HG03103 (cell line): Measurements from ENCODE around the gene SLC19A1.
A peak's percentile ranks its signal among the peaks of the same experiment; 100 is the strongest.

Experiments used
- ATAC-seq: cut with Tn5 transposase; IDR thresholded peaks from one replicate; pipeline ENCODE4 v1.9.1; 2021; ENCODE audit warnings: low read depth; ENCODE audit not compliant: unreplicated experiment

Gene SLC19A1

DNA sequence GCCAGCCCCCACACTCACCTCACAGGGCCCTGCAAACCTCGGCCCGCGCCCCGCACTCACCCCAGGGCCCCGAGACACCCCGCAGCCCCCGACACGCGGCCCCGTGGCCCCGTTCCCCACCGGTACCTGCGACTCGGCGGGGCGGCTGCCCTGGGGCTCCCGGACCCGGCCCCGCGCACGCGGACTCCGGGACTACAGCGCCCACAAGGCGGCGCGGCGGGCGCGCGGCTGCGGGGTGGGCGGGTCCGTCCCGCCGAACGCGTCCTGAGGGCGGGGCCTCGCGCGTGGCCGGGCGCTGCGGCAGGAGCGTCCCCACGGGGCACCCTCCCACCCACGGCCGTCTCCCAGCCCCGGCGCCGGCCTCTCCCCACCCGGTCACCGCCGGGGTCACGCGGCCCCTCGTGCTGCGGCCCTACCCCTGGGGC is at the start of gene SLC19A1:
Gene SLC19A1 (minus strand): TSS at position 199 of the 425 bp plus-strand sequence. CDS start 4,481 bp downstream, outside the sequence.
- peak; percentile 53 for ATAC-seq

DNA sequence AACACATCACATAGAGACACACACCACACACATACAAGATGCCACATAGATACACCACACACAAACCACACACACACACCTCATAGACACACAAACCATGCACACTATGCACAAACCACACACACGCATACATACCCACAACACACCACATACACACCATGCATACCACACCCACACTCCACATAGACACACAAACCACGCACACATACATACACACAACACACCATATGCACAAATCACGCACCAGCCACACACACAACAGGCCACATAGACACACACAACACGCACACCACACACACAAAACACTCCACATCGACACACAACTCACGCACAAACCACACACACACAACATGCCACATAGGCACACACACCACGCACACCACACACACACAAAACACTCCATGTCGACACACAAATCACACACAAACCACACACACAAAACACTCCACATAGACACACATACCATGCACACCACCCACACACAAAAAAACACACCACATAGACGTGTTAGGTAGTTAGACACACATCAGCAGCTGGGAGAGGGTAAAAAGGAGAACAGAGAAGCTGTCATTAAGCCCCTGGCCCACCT is 49.5 kb upstream of the SLC19A1 start:
- ATAC-seq, result no peak

DNA sequence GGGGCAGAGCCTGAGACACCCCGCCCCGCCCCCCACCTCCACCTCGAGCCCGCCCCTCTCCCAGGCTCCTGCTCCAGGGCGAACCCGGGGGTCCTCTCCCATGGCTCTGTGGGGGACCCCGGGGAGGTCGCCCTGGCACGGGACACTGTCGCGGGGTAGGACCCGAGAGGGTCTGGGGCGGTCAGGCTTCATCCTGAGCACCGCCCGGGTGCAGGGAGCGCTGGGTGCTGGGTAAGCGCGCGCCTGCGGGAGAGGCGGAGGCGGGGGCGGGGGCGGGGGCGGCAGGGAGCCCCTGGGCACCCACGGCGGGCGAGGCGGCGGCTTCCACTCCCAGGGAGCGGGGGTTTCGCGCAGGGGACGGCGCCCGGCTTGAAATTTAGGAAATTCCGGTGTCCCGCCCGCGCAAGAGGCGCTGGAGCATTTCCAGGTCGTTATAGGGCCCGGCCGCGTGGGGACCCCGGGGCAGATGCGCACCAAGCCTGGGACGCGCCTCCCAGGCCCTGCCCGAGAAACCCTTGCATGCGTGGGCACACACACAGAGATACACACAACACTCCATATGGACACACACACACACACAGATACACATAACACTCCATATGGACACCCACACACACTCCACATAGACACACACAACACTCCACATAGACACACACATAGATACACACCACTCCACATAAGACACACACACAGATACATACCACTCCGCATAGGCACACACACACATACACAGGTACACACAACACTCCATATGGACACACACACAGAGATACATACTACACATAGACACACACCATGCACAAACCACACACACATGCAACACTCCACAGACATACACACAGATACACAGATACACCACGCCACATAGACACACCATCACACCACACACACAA is 48.7 kb upstream of the SLC19A1 start:
- peak; percentile 28 for ATAC-seq

DNA sequence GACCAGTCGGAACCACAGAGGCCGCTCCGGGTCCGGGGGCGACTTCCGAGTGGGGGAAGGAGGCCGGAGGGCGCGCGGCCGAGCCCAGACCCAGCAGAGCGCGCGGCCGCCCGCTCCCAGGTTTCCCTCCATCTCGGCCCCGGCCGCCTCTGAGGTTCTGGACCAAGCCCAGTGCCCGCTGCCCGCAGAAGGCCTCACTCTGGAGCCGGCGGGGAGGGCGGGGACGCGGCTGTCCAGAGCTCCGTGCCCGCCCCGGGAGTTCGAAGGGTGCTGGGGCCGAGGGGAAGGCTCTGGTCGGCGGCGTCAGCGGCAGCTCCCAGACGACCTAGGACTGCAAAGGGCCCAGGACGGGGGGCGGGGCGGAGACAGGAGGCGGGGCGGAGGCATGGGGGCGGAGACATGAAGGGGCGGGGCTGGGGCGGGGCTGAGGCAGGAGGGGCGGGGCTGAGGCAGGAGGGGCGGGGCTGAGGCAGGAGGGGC is 48.0 kb upstream of the SLC19A1 start:
- peak; percentile 45 for ATAC-seq

DNA sequence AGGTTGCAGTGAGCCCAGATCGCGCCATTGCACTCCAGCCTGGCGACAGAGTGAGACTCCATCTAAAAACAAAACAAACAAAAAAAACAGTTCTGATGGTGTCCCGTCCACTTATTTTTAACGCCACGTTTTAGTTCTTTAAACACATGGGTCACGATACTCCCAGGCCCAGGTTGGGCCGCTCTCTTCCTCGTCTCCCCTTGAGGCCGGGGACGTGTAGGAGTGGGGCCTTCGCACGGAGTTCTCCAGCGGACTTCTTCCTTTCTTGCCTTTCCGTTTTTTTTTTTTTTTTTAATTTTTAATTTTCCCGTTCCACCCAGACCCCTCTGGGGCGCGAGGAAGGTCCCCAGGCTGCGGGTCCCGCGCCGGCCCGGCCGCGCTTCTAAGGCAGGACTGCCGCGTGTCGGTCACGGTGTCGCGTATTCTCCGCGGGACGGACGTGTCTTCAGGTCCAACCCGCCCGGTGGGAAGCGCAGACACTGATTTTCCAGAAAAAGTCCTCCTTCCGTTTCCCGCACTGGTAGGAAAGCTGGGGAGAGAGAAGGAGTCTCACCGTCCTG is 47.5 kb upstream of the SLC19A1 start:
- no peak for ATAC-seq

DNA sequence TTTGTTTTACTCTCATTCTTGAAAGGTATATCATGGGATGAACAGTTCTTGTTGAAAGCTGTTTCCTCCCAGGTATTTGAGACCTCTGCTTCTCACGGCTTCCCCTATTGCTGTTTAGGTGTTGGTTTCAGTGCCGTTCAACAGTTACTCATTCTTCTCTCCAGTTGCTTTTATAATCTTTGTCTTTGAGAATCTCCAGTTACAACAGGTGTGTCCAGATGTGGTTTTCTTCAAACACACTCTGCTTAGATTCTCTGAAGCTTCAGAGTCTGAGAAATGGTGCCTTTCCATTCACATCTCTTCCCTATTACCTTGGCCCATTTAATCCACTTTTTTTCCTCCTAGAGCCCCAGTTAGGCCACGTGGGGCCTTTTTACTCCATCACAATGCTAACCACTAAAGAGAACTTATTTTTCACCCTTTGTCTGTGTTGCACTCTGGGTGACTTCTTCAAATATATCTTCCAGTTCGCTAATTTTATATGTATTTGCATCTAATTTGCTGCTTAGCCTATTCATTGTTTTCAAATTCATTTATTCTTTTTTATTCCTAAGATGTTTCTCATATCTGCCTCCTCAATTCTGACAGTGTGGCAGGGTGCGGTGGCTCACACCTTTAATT is 46.7 kb upstream of the SLC19A1 start:
- ATAC-seq, result no peak

DNA sequence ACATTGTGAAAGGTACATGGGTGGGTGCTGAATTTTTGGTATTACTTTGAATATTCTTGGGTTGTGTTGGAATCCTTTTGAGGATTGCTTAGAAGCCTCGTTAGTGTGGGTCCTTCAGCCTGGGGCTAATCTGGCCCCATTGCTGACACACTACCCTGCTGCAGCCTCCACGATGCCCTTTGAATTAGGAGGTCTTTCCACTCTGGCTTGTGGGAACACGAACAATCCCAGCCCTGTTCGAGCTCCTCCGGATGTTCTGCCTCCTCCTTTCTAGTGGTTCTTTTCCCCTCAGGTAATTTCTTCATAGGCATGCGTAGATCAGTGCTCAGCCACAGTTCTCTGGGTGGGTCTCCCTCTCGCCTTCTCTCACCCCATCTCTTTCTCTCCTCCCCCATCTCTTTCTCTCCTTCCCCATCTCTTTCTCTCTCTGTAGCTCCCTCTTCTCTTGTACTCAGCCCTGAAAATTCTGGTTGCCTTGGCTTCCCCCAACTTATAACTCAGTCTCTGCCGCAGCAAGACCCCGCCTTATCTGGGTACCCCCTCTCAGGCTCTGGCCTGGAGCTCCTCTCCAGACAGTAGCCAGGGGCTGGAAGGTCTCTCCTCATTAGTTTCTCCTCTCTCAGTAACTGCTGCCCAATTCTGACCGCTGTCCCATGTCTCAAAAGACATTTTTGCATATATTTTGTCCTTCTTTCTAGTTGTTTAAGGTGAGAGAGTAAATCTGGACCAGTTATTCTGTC is 46.0 kb upstream of the SLC19A1 start:
- no peak for ATAC-seq

DNA sequence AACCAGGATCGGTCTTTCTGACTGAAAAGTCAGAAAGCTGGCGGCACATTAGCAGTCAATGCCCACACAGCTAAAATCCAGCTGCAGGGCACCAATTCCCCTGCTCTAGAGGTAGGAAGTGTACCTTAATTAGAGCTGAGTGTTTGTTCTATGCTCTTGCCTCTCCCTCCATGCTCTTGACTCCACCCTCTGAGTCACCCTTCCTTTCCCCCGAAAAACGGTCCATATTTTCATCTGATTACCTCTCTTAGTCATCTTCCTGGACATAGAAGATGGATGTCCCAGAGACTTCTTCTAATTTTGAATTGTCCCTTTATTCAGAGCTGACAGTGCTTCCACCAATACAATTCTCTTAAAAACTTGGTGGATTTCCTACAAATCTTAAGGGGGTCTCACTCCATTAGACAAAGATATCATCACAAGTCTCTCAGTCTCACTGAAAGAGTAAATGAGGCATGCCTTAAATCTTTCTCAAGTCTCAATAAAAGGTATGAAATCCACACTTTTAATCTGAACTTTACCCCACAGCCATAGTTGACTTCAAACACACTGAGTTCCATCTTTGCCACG is 44.1 kb upstream of the SLC19A1 start:
- no peak for ATAC-seq

DNA sequence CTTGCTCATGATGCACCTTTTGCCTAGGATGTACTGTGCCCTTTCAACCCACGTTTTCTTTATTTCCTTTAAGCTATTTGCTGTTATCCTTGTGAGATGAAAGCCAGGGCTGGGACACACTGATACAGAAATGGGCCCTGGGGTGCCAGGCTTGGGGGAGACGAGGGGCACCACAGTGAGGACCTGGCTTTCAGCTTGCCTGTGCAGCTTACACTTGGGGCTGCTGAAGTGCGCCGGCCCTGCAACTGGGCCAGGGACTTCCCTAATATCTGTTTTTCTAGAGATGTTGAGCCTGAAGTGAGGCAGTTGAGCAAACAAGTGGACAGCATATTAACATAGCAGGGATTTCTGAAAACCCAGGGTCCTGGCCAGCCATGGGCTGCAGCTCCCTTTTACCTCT is 42.5 kb upstream of the SLC19A1 start:
- ATAC-seq, result no peak

DNA sequence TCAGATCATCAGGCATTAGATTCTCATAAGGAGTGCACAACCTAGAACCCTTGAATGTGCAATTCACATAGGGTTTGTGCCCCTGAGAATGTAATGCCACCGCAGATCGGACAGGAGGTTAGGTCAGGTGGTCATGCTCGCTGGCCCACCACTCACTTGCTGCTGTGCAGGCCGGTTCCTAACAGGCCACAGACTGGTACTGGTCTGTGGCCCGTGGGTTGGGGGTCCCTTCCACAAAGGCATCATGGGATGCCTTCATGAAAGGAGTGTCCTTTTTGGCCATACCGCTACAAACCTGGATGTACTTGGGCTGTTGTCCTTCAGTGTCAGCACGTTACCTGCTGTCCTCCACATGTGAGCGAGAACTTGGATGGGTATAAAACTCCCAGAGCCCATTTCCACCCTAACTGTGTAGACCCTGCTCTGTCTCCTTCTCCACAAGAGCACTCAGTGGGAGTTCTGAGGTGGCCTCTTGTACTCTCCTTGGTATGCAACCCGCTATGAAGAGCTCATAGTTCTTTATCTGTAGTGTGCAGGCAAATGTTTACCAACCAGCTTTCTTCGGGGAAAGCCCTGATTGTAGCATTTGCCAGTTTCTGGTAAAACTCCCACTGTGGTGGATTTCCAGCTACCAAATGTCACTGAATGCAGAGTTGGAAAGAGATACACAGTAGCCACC is 41.7 kb upstream of the SLC19A1 start:
- ATAC-seq, result no peak

DNA sequence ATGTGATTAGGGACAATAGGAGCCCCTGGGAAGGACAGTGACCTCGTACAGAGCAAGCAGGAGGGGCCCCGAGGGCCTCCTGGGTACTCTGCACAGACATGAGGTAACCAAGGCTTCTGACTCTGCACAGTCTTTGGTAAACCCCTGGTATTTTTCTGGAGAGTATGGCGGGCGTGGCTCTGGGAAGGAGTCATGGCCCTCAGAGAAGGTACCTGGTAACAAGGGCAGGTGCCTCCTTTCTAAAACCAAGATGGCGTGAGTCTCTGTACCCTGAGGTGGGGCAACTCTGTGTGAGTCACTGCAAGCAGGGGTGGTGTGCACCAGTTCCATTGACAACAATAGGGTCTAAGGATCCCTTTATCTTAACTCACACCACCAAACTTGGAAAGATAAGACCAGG is 39.9 kb upstream of the SLC19A1 start:
- no peak for ATAC-seq

DNA sequence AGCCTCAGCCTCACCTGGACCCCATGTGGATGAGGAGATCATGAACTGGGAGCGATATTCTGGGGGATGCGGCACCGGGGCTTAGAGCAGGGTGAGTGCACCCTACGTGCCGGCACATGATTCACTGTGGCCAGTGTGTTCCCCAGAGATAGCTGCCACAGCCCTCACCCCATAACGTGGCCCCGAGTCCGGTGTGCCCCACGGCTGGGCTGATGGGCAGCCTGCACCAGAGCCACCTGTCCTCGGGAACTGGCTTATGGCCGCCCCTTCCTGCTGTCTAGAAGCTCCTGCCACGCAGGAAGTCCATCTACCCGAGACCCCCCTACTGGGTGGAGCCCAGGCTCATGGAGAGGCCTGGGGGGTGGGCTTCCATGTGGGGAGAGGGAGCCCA is 39.1 kb upstream of the SLC19A1 start:
- no peak for ATAC-seq

DNA sequence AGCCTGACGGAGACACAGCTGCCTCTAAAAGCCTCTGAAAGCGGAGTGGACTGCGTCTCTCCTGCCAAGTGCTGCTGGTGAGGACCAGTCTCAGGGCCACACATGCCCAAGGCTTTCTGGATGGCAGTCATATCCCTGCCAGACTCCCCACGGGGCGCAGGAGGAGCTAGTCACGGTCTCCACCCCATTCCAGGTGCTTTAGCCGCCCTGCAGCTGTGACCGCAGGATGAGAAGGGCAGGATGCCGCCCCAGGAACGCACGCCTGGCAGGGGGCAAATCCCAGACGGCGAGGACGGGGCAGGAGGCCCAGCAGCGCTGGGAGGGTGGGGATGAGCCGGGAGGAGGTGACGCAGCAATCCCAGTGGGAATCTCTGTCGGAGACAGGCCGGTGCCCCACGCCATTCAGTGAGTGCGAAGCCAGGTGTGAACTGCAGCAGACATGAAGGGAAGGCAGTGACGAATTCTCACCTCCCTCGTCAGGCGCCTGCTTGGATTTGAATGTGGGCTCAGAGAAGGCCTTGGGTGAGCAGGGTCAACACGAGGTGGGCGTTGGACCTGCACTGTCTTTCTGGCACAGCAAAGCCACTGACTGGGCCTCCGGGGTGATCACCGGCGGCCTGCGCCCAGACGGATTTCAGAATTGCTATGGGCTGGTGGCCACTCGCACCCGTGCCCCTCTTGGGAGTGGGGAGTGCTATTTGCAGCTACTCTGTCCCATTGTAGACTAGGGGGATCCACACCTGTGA is 38.5 kb upstream of the SLC19A1 start:
- no peak for ATAC-seq

DNA sequence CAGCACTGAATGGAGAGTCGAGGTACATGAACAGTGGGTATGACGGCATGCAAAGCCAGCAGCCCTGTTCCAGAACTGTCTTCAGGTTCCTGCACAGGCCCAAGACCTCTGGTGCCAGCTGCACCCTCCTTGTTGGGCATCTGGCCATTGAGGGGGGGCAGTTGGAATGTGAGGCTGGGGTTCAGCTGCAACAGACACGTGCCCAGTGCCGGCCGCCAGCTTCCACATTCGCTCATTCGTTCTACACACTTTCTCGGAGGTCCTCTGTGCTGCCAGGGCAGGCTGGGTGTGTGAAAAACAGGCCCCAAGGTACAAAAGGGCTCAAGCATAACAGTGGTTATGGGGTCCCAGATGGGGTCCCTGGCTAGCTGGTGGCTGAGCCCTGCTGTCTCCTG is 37.9 kb upstream of the SLC19A1 start:
- no peak for ATAC-seq

DNA sequence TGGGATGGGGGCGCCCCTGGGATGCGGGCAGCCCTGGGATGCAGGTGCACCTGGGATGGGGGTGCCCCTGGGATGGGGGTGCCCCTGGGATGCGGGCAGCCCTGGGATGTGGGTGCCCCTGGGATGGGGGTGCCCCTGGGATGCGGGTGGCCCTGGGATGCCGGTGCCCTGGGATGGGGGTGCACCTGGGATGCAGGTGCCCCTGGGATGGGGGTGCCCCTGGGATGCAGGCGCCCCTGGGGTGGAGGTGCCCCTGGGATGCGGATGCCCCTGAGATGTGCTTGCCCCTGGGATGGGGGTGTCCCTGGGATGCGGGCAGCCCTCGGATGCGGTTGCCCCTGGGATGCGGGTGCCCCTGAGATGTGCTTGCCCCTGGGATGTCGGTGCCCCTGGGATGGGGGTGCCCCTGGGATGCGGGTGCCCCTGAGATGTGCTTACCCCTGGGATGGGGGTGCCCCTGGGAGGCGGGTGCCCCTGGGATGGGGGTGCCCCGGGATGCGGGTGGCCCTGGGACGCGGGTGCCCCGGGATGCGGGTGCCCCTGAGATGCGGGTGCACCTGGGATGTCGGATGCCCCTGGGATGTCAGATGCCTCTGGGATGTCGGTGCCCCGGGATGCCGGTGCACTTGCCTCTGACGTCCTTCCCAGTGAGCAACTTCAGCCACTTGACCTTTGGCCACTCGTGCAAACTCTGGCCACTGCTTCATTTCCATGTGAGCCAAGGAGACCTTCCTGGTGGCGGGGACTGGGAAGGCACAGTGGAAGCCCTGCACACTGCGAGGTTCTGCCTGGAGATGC is 37.3 kb upstream of the SLC19A1 start:
- ATAC-seq, result no peak

DNA sequence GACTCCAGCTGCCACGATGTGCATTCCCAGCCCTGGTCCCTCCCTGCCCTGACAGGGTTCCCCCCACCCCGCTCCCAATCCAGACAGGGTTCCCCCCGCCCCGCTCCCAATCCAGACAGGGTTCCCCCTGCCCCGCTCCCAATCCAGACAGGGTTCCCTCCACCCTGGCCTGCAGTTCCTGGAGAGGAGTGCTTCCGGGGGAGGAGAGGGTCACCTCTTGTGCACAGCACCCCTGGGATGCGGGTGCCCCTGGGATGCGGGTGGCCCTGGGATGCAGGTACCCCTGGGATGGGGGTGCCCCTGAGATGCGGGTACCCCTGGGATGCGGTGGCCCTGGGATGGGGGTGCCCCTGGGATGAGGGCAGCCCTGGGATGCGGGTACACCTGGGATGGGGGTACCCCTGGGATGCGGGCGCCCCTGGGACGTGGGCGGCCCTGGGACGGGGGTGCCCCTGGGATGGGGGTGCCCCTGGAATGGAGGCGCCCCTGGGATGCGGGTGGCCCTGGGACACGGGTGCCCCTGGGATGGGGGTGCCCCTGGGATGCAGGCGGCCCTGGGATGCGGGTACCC is 36.7 kb upstream of the SLC19A1 start:
- ATAC-seq, result no peak

DNA sequence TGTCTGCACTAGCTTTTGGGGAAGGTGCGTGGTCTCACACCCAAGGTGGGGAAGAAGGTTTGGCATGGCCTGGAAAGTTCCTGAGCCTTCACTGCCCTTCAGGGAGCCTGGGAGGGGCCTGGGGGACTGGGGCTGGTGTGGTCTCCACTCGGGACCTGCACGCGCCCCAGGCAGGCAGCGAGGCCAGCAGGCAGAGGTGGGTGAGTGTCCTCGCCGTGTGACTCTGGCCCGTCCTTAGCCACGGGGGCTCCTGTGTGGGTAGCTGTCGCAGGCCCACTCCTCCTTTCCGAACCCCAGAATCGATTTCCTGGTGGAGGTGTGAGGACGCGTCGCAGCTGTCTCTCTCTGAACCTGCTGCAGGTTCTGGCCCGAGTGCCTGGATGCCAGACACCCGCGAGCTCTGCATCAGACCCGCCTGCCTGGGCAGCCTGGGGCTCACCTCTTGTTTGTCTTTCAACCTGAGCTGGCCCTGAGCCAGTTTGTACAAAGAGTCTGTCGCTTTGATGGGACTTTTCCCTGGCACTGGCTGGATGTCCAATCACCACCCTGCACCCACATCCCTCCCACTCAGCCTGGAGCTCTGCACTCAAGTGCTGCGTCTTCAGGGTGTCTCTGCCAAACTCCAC is 36.0 kb upstream of the SLC19A1 start:
- ATAC-seq, result no peak
